Upper lobe of left lung (tissue), 4 donors: ENCODE data around the gene IGSF3.
"Not testable (repeated sequence)": the region's sequence is repeated elsewhere in the genome, so short reads cannot be mapped to it uniquely, and the experiment has no call there.

Experiments used
- CTCF ChIP-seq, 6 experiments: fragments of 450-650 bp in 4 of 6; fragments of 200-600 bp in 2 of 6; sonication (generic) in 2 of 6; IDR thresholded peaks; one replicate each; pipeline ENCODE4 v1.5.1; 2016 to 2019; ENCODE audit warnings: antibody characterized with exemption in 6 of 6
- EP300 ChIP-seq, 4 donors: sonication (generic); formaldehyde crosslinking; IDR thresholded peaks; one replicate each; pipeline ENCODE4 v1.5.1; 2017; ENCODE audit warnings: antibody characterized with exemption in 4 of 4, control low read depth in 2 of 4

- TF ChIP-seq CTCF, EP300 (IDR thresholded peaks at IDR 0.05): not testable (repeated sequence)
Measured at GRCh38 chr1:116589101-116589735, 78.3 kb downstream of the IGSF3 start.
